PC-9 (cell line): ENCODE measurements around the gene CYP2E1. TPM values are rescaled to one million over a fixed set of nuclear protein-coding genes. Genes with fewer than 3 reads are reported as not detected.
"Not testable (repeated sequence)": the region's sequence is repeated elsewhere in the genome, so short reads cannot be mapped to it uniquely, and the experiment has no call there.

Experiments used
- BruUV-seq: library from RNA; stranded (reverse); fragments of 400-500 nt; replicated peaks from 2 replicates; lab custom pipeline; 2021; lab: Mats Ljungman, UMichigan
- CTCF ChIA-PET: fragments of 300-600 bp; sonication (Branson Sonifier 250); formaldehyde crosslinking; loops from one replicate; lab custom pipeline; 2022; ENCODE audit warnings: antibody characterized with exemption; lab: Charles Lee
- POLR2A ChIA-PET: fragments of 300-600 bp; sonication (Branson Sonifier 250); formaldehyde crosslinking; loops from one replicate; lab custom pipeline; 2022; ENCODE audit warnings: antibody characterized with exemption; ENCODE audit not compliant: unreplicated experiment; lab: Charles Lee
- DNase-seq, 2 experiments: peaks; one replicate each; pipeline versions ENCODE4 v3.0.0 to v3.0.0-alpha.2; 2015 to 2022; ENCODE audit warnings: mixed read lengths in 1 of 2
- H2AFZ ChIP-seq: fragments of 200-600 bp; sonication (generic); 2 replicates; pipeline ENCODE4 v1.8.1; 2017; ENCODE audit warnings: antibody characterized with exemption
- H3F3A ChIP-seq: fragments of 200-600 bp; sonication (generic); 2 replicates; pipeline ENCODE4 v1.8.1; 2017; ENCODE audit warnings: antibody characterized with exemption, mild to moderate bottlenecking, low read depth; ENCODE audit not compliant: insufficient read depth
- H3K27ac ChIP-seq: fragments of 200-600 bp; sonication (generic); 2 replicates; pipeline ENCODE4 v1.6.1; 2016; ENCODE audit warnings: mixed run types
- H3K27me3 ChIP-seq: fragments of 200-600 bp; sonication (generic); 2 replicates; pipeline ENCODE4 v1.6.1; 2016; ENCODE audit warnings: low read depth, mixed run types; ENCODE audit not compliant: insufficient read depth
- H3K36me3 ChIP-seq: fragments of 200-600 bp; sonication (generic); 2 replicates; pipeline ENCODE4 v1.6.1; 2016; ENCODE audit warnings: low read depth, mixed run types
- H3K4me1 ChIP-seq: fragments of 200-600 bp; sonication (generic); replicated peaks from 2 replicates; pipeline ENCODE4 v1.6.1; 2016; ENCODE audit warnings: mixed run types; ENCODE audit not compliant: insufficient read depth
- H3K4me2 ChIP-seq: fragments of 200-600 bp; sonication (generic); 2 replicates; pipeline ENCODE4 v1.6.1; 2017; ENCODE audit warnings: mixed run types
- H3K4me3 ChIP-seq: fragments of 200-600 bp; sonication (generic); 2 replicates; pipeline ENCODE4 v1.6.1; 2016; ENCODE audit warnings: mixed run types
- H3K79me2 ChIP-seq: fragments of 200-600 bp; sonication (generic); 2 replicates; pipeline ENCODE4 v1.6.1; 2017; ENCODE audit warnings: low read depth, mixed run types
- H3K9me2 ChIP-seq: fragments of 200-600 bp; sonication (generic); 2 replicates; pipeline ENCODE4 v1.8.1; 2017; ENCODE audit warnings: mild to moderate bottlenecking; ENCODE audit not compliant: insufficient read depth
- H3K9me3 ChIP-seq: fragments of 200-600 bp; sonication (generic); 2 replicates; pipeline ENCODE4 v1.8.1; 2016; ENCODE audit warnings: low read depth; ENCODE audit not compliant: insufficient read depth
- H4K20me1 ChIP-seq: fragments of 200-600 bp; sonication (generic); 2 replicates; pipeline ENCODE4 v1.8.1; 2017; ENCODE audit not compliant: insufficient read depth
- CTCF ChIP-seq: fragments of 200-600 bp; sonication (generic); conservative IDR thresholded peaks from 2 replicates; pipeline ENCODE4 v1.6.1; 2017; ENCODE audit warnings: mixed run types, antibody characterized with exemption, mild to moderate bottlenecking, moderate library complexity
- EZH2 ChIP-seq: fragments of 200-600 bp; sonication (generic); IDR thresholded peaks from 2 replicates; pipeline ENCODE4 v1.8.0; 2017; ENCODE audit warnings: antibody characterized with exemption, low read depth
- intact Hi-C: fragments of 100-400 bp; cut with micrococcal nuclease; formaldehyde crosslinking; loops from one replicate; pipeline ENCODE4 v1.10.0; 2022; ENCODE audit not compliant: unreplicated experiment
- total RNA-seq: library from RNA; stranded (reverse); gene quantifications from 2 replicates; pipeline ENCODE4 v1.2.3, GENCODE V29; 2021

Gene CYP2E1
- total RNA-seq, 1 experiment from 2014 or later: 1.6 TPM

DNA sequence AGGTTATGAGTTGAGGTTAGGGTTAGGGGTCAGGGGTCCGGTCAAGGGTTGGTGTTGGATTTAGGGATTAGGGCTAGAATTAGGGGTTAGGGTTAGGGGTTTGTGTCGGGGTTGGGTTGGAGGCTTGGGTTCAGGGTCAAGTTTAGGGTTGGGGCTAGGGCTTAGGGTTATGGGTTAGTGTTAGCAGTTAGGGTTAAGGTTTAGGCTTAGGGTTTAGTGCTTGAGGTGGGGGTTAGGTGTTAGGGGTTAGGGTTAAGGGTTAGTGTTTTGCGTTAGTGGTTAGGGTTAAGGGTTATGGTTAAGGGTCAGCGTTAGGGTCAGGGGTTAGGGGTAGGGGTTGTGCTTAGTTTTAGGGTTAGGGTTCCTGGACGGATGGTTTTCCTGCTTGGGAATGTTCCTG, 40.0 kb downstream of the CYP2E1 start:
- Histone ChIP-seq H2AFZ (no peak overlapping the region), H3K9me3 (no peaks in the 10 kb centered on the region), H3K9me2 (no peaks in the 10 kb centered on the region), H3F3A (no peaks in the 10 kb centered on the region), H3K4me1 (no peaks in the 10 kb centered on the region), H3K27ac (no peak overlapping the region), H4K20me1 (no peaks in the 10 kb centered on the region), H3K4me2 (no peak overlapping the region), H3K4me3 (no peak overlapping the region), H3K27me3 (no peaks in the 10 kb centered on the region), H3K79me2 (no peaks in the 10 kb centered on the region), H3K36me3 (no peaks in the 10 kb centered on the region)
- no TSS peak for BruUV-seq
- intact Hi-C loops: no loop called here
- ChIA-PET CTCF (no interaction called here), POLR2A (no interaction called here)
- DNase-seq: no peak
- TF ChIP-seq EZH2 (no peak), CTCF (no peak)

- Histone ChIP-seq H2AFZ (no peak overlapping the region), H3K4me2 (no peak overlapping the region), H4K20me1 (no peaks in the 10 kb centered on the region), H3K27me3 (no peaks in the 10 kb centered on the region), H3K9me3 (no peaks in the 10 kb centered on the region), H3K4me3 (no peak overlapping the region), H3K79me2 (no peaks in the 10 kb centered on the region), H3K9me2 (no peaks in the 10 kb centered on the region), H3K4me1 (no peaks in the 10 kb centered on the region), H3K36me3 (no peaks in the 10 kb centered on the region), H3K27ac (no peak overlapping the region), H3F3A (no peaks in the 10 kb centered on the region)
- no TSS peak for BruUV-seq
- TF ChIP-seq CTCF: no peak
- no peak for TF ChIP-seq EZH2
- POLR2A ChIA-PET: no interaction called here
- intact Hi-C loops: no loop called here
- DNase-seq: no peak
- CTCF ChIA-PET: no interaction called here
Observed at GRCh38 chr10:133567609-133568286, 40.6 kb downstream of the CYP2E1 start.

GRCh38 chr10:133568287-133568614, 41.1 kb downstream of the CYP2E1 start:
- no peaks in the 10 kb centered on the region for H3K27me3 ChIP-seq
- no peaks in the 10 kb centered on the region for H3K79me2 ChIP-seq
- no peak overlapping the region for H3K27ac ChIP-seq
- no peaks in the 10 kb centered on the region for H3K4me1 ChIP-seq
- no peak overlapping the region for H3K4me3 ChIP-seq
- no peaks in the 10 kb centered on the region for H3K9me2 ChIP-seq
- no peaks in the 10 kb centered on the region for H3F3A ChIP-seq
- no peak overlapping the region for H3K4me2 ChIP-seq
- BruUV-seq: no TSS peak
- no peaks in the 10 kb centered on the region for H3K9me3 ChIP-seq
- intact Hi-C loops: no loop called here
- no peaks in the 10 kb centered on the region for H3K36me3 ChIP-seq
- ChIA-PET POLR2A (no interaction called here), CTCF (no interaction called here)
- no peak overlapping the region for H2AFZ ChIP-seq
- DNase-seq: no peak
- TF ChIP-seq EZH2 (no peak), CTCF (no peak)
- no peaks in the 10 kb centered on the region for H4K20me1 ChIP-seq

- BruUV-seq, intact Hi-C loops, H3K27me3 ChIP-seq, H3K36me3 ChIP-seq, H4K20me1 ChIP-seq, CTCF ChIA-PET, H3K9me3 ChIP-seq, H3K4me2 ChIP-seq, H3F3A ChIP-seq, POLR2A ChIA-PET, H3K27ac ChIP-seq, H3K4me1 ChIP-seq, DNase-seq, H3K4me3 ChIP-seq, H3K79me2 ChIP-seq, H3K9me2 ChIP-seq, H2AFZ ChIP-seq: not testable (repeated sequence)
Observed at GRCh38 chr10:133568831-133569527, 41.8 kb downstream of the CYP2E1 start.

DNA sequence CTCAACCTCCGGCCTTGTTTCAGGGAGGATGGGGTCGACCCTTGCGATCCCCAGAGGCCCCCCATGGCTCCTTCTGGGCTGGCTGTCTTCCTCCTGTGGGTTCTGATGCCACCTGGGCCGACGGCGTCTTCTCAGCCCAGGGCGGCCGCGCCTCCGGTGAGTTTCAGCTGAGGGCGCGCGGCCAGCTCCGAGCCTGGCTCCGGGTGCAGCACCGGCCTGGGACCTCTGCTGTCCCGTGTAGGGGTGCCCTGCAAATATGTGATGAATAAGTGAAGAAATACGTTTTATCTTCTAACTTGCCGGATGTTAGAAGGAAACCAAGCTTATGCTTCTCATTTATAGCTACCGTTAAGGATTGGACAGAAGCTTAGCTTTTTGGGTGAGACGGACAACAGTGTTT, 42.6 kb downstream of the CYP2E1 start:
- H3K9me2 ChIP-seq, CTCF ChIA-PET, H3K79me2 ChIP-seq, H3K27ac ChIP-seq, H3K27me3 ChIP-seq, intact Hi-C loops, BruUV-seq, H3K4me1 ChIP-seq, H4K20me1 ChIP-seq, H3F3A ChIP-seq, POLR2A ChIA-PET, H3K9me3 ChIP-seq, H3K4me3 ChIP-seq, H3K4me2 ChIP-seq, DNase-seq, H3K36me3 ChIP-seq, H2AFZ ChIP-seq: not testable (repeated sequence)
